Tibial nerve (tissue), 4 donors: ENCODE measurements around the gene HOXC13. TPM values are rescaled to one million over a fixed set of nuclear protein-coding genes. Genes with fewer than 3 reads are reported as not detected.

ENCODE experiments used
- DNase-seq, 2 donors: peaks; one replicate each; pipeline ENCODE4 v3.0.0-alpha.2; 2019; ENCODE audit warnings: low spot score in 2 of 2
- H3K27ac ChIP-seq, 4 donors: fragments of 200-600 bp; sonication (generic) in 3 of 4; one replicate each; pipeline ENCODE4 v1.5.1; 2017 to 2019; ENCODE audit warnings: mild to moderate bottlenecking in 1 of 4
- H3K27me3 ChIP-seq, 2 donors: fragments of 200-600 bp; sonication (generic) in 1 of 2; one replicate each; pipeline versions ENCODE4 v1.5.1 to v1.6.0; 2017 to 2019
- H3K36me3 ChIP-seq, 3 donors: fragments of 200-600 bp; sonication (generic); one replicate each; pipeline ENCODE4 v1.5.1; 2018 to 2019
- H3K4me1 ChIP-seq, 4 donors: fragments of 200-600 bp; sonication (generic) in 3 of 4; one replicate each; pipeline ENCODE4 v1.5.1; 2017 to 2019
- H3K4me3 ChIP-seq, 4 donors: fragments of 200-600 bp; sonication (generic) in 3 of 4; one replicate each; pipeline ENCODE4 v1.5.1; 2017 to 2019; ENCODE audit warnings: mild to moderate bottlenecking in 1 of 4, moderate library complexity in 1 of 4
- H3K9me3 ChIP-seq, 4 donors: fragments of 200-600 bp; sonication (generic) in 3 of 4; one replicate each; pipeline ENCODE4 v1.5.1; 2017 to 2019
- EP300 ChIP-seq, 2 donors: sonication (generic); formaldehyde crosslinking; IDR thresholded peaks; one replicate each; pipeline ENCODE4 v1.6.1; 2017; ENCODE audit warnings: antibody characterized with exemption in 2 of 2, mild to moderate bottlenecking in 1 of 2
- POLR2A ChIP-seq, 2 donors: fragments of 450-650 bp; IDR thresholded peaks; one replicate each; pipeline ENCODE4 v1.6.1; 2017; ENCODE audit warnings: antibody characterized with exemption in 2 of 2, mild to moderate bottlenecking in 2 of 2, moderate library complexity in 2 of 2
- WGBS, 2 donors: methylation state at CpG; one replicate each; pipeline ENCODE4 v1.1.5; 2018; 5-methylcytosine and 5-hydroxymethylcytosine counted together
- total RNA-seq, 4 donors: library from RNA; depleted of rRNA; stranded (reverse); fragments of >200 nt; gene quantifications; one replicate each; pipeline ENCODE4 v1.1.0, GENCODE V29; 2016
- TF ChIP-seq, protein P1 (sequence below), 5 experiments: fragments of 200-600 bp in 3 of 5; fragments of 450-650 bp in 2 of 5; sonication (generic) in 3 of 5; IDR thresholded peaks; one replicate each; pipeline ENCODE4 v1.5.1; 2016 to 2019; ENCODE audit warnings: antibody characterized with exemption in 5 of 5, mild to moderate bottlenecking in 3 of 5, moderate library complexity in 2 of 5

HOXC13 gene
- total RNA-seq, 4 donors from 2014 or later = not detected

DNA sequence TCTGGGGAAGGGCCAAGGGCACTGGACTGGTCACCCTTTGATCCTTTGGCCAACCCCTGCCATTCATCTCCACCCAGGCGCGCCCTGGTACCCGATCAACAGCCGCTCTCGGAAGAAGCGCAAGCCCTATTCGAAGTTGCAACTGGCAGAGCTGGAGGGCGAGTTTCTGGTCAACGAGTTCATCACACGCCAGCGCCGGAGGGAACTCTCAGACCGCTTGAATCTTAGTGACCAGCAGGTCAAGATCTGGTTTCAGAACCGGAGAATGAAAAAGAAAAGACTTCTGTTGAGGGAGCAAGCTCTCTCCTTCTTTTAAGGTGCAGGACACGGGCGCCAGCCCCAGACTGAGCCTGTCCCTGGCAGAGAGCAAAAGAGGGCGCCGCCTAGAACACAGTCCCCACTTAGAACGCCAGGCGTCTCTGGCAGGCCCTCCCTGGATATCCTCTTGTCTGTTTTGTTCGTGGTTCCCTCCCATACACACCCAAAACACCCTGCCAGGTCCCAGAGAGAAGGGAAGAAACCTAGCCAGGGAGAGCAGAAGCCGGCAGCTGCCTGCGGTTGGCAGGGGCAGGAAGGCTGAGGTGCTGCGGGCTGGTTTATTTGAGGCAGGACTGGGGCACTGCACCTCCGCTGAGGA is 17.7 kb downstream of the HOXC13 start:
- 16 to 20% methylated on average over 24 to 25 of the region's 25 CpGs for WGBS, 2 donors
- no peaks in the 10 kb centered on the region for H3K9me3 ChIP-seq
- H3K36me3 ChIP-seq = no peaks in the 10 kb centered on the region
- no peak for DNase-seq
- TF ChIP-seq POLR2A (IDR thresholded peaks at IDR 0.05) (no peak), EP300 (IDR thresholded peaks at IDR 0.05) (no peak)
- TF ChIP-seq, protein P1, sequence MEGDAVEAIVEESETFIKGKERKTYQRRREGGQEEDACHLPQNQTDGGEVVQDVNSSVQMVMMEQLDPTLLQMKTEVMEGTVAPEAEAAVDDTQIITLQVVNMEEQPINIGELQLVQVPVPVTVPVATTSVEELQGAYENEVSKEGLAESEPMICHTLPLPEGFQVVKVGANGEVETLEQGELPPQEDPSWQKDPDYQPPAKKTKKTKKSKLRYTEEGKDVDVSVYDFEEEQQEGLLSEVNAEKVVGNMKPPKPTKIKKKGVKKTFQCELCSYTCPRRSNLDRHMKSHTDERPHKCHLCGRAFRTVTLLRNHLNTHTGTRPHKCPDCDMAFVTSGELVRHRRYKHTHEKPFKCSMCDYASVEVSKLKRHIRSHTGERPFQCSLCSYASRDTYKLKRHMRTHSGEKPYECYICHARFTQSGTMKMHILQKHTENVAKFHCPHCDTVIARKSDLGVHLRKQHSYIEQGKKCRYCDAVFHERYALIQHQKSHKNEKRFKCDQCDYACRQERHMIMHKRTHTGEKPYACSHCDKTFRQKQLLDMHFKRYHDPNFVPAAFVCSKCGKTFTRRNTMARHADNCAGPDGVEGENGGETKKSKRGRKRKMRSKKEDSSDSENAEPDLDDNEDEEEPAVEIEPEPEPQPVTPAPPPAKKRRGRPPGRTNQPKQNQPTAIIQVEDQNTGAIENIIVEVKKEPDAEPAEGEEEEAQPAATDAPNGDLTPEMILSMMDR (IDR thresholded peaks at IDR 0.05) = no peak
- H3K27me3 ChIP-seq = peaks cover 19 to 99% of the 10 kb centered on the region in 2 donors
- no peak overlapping the region for H3K4me3 ChIP-seq
- H3K27ac ChIP-seq = no peak overlapping the region
- H3K4me1 ChIP-seq = peaks cover 0 to 48% (median 3%) of the 10 kb centered on the region in 4 donors

DNA sequence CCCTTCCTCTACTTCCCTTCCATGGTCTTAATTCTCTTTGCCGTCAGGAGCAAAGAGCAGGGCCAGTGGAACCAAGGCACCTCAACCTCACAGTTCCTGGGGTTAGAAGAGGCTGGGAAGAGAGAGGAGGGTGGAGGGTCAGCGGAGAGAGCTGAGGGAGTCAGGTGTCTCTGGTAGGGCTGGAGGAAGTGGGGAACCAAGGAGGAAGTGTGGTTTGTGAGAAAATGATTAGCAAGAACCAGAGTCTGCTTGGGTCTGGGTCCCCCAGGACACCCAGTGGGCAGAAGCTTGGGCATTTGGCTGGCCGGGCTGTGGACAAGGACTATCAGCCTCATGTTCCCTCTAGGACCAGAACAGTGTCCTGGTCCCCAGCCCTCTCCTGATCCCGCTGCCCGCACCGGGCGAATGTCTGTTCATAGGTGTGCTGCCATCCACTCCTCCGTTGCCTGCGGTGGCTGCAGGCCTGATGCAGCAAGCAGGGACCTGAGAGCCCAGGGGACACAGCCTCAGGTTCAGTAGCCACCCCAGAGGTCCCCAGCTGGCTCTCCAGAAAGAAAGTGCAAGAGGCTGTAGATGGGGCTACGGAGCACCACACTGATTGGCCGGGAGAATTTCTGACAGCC is 18.4 kb downstream of the HOXC13 start:
- WGBS, 2 donors = 35 to 51% methylated on average over 11 of the region's 11 CpGs
- no peak overlapping the region for H3K4me3 ChIP-seq
- DNase-seq = peak in 1 of 2 donors; percentile 7
- H3K27ac ChIP-seq = no peak overlapping the region
- TF ChIP-seq EP300 (IDR thresholded peaks at IDR 0.05) = no peak
- no peak for TF ChIP-seq POLR2A (IDR thresholded peaks at IDR 0.05)
- TF ChIP-seq, protein P1 (IDR thresholded peaks at IDR 0.05) = no peak
- H3K27me3 ChIP-seq = peaks cover 17 to 99% of the 10 kb centered on the region in 2 donors
- peaks cover 0 to 44% (median 3%) of the 10 kb centered on the region in 4 donors for H3K4me1 ChIP-seq
- H3K36me3 ChIP-seq = no peaks in the 10 kb centered on the region
- H3K9me3 ChIP-seq = no peaks in the 10 kb centered on the region

DNA sequence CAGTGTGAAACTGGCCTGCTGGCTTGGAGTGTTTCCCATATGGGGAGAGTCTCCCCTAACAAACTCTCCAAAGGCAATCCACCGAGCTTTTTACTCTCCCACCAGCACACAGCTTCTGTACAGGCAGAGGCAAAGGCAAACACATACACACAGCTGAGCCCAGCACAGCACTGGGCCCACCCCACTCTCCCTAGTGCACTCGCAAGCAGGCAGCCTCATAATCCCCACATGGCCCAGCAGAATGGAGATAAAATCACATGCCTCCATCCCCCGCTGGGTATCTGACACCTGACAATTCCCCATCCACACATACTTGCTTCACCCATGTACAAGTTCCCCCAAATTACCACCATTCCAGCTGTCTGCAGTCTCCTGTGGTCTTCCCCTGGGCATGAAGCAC is 19.5 kb downstream of the HOXC13 start:
- Histone ChIP-seq H3K4me1 (peaks cover 0 to 37% (median 3%) of the 10 kb centered on the region in 4 donors), H3K36me3 (no peaks in the 10 kb centered on the region), H3K27me3 (peaks cover 17 to 99% of the 10 kb centered on the region in 2 donors), H3K4me3 (no peak overlapping the region), H3K27ac (no peak overlapping the region), H3K9me3 (no peaks in the 10 kb centered on the region)
- TF ChIP-seq POLR2A (IDR thresholded peaks at IDR 0.05) = no peak
- TF ChIP-seq EP300 (IDR thresholded peaks at IDR 0.05) = no peak
- TF ChIP-seq, protein P1 (IDR thresholded peaks at IDR 0.05) = no peak
- no peak for DNase-seq
- WGBS, 2 donors = 50 to 59% methylated on average over 3 of the region's 3 CpGs

DNA sequence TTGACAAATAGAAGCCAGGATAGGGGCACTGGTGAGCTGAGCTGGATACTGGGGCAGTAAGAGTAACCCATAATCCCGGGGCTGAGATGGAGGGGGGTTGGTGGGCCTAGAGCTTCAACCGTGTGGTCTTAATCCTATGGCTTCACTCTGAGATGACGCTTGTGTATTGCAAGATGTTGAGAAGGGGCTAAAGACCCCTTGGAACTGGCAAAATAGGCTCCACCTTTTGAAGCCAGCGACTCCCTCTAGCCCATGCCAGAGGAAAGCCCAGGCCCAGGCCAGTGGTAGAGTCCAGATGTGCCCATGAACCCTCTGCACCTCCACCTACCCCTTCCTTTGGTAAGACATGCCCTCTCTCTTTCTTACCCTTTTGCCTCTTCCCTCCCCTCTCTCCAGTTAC is 20.7 kb downstream of the HOXC13 start:
- WGBS, 2 donors = 27 to 34% methylated on average over 4 of the region's 4 CpGs
- H3K9me3 ChIP-seq = no peaks in the 10 kb centered on the region
- DNase-seq = no peak
- no peak overlapping the region for H3K4me3 ChIP-seq
- no peak overlapping the region for H3K27ac ChIP-seq
- no peak for TF ChIP-seq EP300 (IDR thresholded peaks at IDR 0.05)
- TF ChIP-seq, protein P1 (IDR thresholded peaks at IDR 0.05) = no peak
- no peak for TF ChIP-seq POLR2A (IDR thresholded peaks at IDR 0.05)
- H3K4me1 ChIP-seq = peaks cover 0 to 42% (median 3%) of the 10 kb centered on the region in 4 donors
- peaks cover 11 to 99% of the 10 kb centered on the region in 2 donors for H3K27me3 ChIP-seq
- H3K36me3 ChIP-seq = no peaks in the 10 kb centered on the region
